Measurements from ENCODE around the gene FAM163B.

Gene FAM163B

DNA sequence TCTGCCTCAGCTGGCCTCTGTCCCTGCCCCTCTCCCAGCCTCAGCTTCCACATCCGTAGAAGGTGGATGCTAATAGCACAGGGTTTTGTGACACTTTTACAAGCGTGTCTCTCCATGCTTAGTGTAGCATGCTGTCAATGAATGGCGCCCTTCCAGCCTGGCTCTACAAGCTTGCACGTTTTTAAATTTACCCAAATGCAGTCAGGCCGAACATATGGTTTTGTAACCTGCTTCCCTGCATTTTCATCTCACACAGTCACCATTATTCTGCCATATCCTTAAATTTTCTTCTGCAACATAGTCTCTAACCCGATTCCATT lies 28.8 kb downstream of the FAM163B start:
- DNase-seq = no peak

DNA sequence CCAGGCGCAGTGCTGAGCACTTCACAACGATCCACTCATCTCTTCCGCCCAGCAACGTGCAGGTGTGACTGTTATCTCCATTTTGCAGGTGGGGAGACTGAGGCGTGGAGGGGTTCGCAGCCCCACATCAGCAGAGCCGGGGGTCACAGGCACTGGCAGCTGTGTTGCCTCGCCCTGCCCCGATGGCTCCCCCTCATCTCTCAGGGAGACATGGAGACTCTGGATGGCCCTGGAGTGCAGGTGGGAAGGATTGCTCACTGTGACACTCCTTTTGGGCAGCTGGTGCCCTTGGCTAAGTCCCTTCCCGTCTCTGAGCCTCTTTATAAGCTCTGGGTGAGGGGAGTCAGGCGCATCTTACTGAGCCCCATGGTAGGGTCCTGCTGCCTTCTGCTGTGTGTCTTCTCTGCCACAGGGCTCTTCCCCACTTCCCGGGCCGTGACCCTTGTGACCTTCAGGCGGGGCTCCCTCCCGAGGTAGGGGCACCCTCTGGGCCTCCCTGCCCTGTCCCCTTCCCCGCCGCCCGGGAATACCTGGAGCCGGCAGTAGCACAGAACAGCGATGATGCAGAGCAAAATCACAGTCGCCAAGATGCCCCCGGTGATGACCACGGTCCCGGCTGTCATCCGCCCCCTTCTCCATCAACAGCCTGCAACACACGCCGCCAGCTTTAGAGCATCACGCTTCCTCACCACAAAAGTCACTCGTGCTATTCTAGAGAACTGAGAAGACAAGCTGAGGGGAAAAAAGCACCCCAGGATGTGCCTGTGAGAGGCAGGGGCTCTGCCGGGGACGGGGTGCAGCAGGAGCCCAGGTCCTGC lies 29.4 kb downstream of the FAM163B start:
- DNase-seq = no peak

GRCh38 chr9:133578524-133579441 lies 30.4 kb downstream of the FAM163B start:
- no peak for DNase-seq

DNA sequence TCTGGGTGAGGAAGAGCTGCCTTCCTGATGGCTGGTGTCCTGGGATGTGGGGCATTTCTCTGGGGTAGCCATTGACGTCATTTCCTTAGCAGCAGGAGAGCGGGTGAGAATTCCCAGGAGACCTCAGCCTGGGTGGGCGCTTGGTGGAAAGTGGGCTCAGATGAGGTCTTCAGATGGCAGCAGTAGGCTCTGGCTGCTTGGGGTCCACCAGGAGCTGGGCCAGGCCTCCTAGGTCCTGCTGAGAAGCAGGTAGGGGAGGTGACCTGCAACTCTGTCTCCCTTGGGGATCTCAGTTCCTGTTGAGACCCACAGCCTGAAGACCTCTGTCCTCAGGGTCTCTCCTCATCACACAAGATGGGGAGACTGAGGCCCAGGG lies 31.5 kb downstream of the FAM163B start:
- DNase-seq = no peak

DNA sequence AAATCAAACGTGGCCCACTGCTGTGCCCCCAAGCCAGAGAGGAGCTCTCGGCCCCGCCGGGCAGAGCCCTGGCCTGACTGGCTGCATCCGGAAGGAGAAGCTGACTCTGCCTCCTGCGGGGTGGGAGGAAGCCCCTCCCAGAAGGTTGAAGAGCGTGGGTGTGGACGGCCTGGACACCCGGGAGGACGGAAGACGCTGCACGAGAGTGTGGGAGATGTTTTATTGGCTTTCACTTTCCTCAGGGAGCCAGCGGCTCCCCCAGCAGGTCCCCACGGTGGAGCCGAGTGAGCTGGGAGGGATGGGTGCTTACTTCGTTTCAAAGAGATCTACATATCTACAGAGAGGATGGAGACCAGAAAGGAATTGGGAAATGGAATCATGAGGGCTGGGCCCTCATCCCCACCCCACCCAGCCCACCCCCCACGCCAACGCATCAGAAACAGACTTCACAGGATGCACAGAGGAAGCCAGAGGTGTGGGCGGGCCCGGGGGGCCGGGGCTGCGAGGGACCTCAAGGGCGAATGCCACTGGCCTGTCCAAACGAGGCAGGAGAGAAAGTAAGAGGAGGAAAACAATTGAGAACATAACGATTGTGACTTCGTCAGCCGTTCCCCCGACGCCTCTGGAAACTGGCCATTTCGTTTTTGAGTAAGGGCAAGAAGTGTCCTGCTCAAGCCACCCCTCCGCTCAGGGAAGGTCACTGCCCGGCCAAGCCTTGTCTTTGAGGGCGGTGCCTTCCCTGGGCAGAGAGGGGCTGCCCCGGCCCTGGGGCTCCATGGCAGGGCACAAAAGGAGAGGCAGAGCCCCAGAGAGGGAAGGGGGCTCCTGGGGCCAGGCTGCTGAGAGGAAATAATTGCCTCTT lies 32.1 kb downstream of the FAM163B start:
- no peak for DNase-seq

DNA sequence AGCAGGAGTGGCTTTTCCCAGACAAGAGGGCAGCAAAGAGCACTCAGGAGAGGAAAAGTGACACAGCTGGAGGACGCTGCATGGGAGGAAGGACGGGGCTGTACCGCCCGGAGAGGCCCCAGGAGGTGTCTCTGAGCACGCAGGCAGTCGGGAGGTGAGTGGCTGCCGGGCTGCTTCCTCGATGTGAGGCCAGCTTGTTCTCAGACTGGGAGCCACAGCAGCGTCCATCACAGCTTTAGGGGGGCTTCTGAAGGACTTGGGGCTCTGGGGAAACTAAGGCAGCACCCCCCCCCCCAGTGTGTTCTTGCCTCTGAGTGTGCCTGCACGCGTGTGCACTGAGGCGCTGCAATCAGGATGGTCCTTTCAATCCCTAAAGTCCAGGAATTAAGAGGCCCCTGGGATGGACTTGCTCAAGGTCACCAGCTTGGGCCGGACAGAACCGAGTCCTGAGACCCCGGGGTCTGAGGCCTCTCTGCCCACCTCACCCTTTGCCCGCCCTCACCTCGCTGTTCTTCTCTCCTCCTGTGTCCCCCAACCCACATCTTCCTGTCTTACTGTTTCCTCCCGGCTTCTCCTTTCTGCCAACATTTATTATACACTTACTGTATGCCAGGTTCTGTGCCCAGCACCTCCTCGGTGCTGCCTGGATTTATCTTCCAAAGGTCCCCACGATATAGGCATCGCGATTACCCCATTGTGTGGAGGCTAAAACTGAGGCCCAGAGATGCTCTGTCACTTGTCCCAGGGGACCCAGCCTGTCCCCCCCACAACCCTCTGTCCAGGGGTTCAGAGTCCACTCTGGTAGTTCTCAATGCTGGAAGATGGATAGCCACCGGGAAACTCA lies 32.9 kb downstream of the FAM163B start:
- no peak for DNase-seq

- DNase-seq = no peak
These were observed 33.8 kb downstream of the FAM163B start for GRCh38 chr9:133575186-133576030.

DNA sequence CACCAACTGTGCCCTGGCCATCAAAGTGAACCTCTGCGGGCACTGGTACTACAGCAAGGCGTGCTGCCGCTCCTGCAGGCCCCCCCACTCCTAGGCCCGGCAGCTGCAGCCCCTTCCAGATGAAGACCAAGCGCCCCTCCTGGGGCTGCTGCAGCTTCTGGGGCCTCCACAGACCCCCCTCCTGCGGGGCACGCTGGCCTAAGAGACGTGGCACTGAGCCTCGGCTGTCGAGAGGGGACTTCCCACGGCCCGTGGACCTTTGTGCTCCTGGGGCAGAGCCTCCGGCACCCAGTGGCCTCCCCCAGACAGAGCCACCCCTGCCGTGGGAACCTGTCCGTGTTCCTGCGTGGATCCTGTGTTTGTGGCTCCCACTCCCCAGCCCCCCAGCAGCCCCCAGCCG lies 34.4 kb downstream of the FAM163B start:
- DNase-seq = no peak

GRCh38 chr9:133573791-133574515 lies 35.2 kb downstream of the FAM163B start:
- DNase-seq = no peak

- no peak for DNase-seq
These were observed 36.3 kb downstream of the FAM163B start for GRCh38 chr9:133572821-133573361.

DNA sequence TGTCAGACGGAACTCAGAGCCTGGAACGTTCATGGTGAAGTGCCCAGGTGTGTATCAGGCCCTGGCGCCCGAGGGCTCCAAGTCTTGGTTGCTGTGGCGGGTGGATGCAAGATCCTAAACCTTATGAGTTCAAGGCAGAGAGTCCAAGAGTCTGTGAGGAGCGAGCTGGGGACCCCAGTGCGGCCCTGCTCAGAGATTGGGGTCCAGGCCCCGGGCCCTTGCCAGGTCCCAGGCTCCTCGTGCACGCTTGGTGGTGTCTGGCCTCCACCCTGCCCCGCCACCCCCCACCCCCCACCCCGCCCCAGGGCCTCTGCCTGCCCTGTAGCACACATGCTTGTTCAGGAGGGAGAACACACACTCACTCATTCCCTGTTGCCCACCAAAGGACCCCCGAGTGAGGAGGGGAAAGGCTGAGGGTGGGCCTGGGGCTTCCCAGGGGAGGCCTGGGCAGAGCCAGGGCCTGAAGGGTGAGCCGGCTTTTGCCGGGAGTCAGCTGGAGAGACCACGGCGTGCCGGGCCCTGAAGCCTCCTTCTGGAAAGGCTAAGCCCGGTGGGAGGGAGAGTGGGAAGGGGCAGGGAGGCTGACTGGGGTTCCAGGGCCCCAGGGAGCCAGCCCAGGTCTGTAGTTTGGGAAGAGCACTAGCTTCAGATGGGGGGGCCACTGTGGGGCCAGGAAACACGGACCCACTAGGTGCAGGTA lies 37.1 kb downstream of the FAM163B start:
- no peak for DNase-seq

- DNase-seq = no peak
These were observed 37.7 kb downstream of the FAM163B start for GRCh38 chr9:133571391-133571890.

GRCh38 chr9:133570691-133571080 lies 38.5 kb downstream of the FAM163B start:
- DNase-seq = no peak

GRCh38 chr9:133569891-133570690 lies 39.1 kb downstream of the FAM163B start:
- no peak for DNase-seq

DNA sequence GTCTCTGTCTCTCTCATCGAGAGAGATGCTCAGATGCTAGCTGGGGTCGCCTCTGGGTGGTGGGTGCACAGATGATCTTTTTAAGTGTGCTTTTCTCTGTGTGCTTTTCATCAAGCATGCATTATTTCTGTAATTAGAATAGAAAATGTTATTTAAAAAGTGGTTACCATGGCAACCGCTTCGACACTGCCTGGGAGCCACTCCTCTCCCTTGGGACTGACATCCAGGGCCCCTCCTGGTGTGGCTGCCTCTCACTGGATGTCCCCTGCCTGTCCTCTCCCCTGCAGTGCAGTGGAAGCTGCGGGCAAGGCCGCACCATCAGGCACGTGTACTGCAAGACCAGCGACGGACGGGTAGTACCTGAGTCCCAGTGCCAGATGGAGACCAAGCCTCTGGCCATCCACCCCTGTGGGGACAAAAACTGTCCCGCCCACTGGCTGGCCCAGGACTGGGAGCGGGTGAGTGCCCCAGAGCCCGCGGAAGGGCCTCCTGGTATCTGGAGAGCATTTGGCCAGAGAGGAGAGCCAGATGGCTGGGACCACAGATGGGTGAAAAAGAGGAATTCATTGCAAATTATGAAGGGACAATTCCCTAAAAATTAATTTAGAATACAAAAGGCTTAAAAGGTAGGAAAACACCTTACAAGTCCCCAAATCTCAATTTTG lies 39.9 kb downstream of the FAM163B start:
- no peak for DNase-seq

DNA sequence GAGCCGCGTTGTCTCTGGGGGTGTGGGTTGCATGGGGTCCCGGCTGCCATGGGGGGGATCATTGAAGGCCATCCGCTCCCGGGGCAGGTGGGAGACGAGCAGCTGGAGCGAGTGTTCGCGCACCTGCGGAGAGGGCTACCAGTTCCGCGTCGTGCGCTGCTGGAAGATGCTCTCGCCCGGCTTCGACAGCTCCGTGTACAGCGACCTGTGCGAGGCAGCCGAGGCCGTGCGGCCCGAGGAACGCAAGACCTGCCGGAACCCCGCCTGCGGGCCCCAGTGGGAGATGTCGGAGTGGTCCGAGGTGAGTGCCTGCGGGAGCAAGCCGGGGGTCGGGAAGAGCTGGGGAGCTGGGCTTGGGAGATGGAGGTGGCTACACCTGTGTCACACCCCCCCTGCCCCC lies 41.0 kb downstream of the FAM163B start:
- DNase-seq = no peak

- no peak for DNase-seq
These were observed 42.4 kb downstream of the FAM163B start for GRCh38 chr9:133566817-133567216.

GRCh38 chr9:133566382-133566781 lies 42.8 kb downstream of the FAM163B start:
- DNase-seq = no peak

Measured in bone marrow (tissue), 2 donors.